HCT116 (cell line): ENCODE data around the gene MEIS1.

Experiments
- CTCF ChIP-seq, 3 experiments: fragments of 200-600 bp in 1 of 3; sonication (generic) in 1 of 3; IDR thresholded peaks in 2 of 3; conservative IDR thresholded peaks in 1 of 3; 2 replicates each; pipeline ENCODE4 v1.5.1; 2012 to 2017; ENCODE audit warnings: low read depth in 2 of 3, low read length in 2 of 3, antibody characterized with exemption in 1 of 3, borderline replicate concordance in 1 of 3, control low read depth in 1 of 3, mild to moderate bottlenecking in 1 of 3, mixed read lengths in 1 of 3, mixed run types in 1 of 3, moderate library complexity in 1 of 3; ENCODE audit not compliant: insufficient read depth in 1 of 3
- EZH2 ChIP-seq: fragments of 200-600 bp; sonication (generic); IDR thresholded peaks from 2 replicates; pipeline ENCODE4 v1.6.1; 2017; ENCODE audit warnings: antibody characterized with exemption, mixed run types
- MAX ChIP-seq: IDR thresholded peaks from 2 replicates; pipeline ENCODE4 v1.6.1; 2012
- POLR2A ChIP-seq: IDR thresholded peaks from 2 replicates; pipeline ENCODE4 v1.7.0; 2011; ENCODE audit warnings: borderline replicate concordance; ENCODE audit not compliant: insufficient read depth, insufficient read length; ENCODE audit errors: extremely low read depth
- REST ChIP-seq: IDR thresholded peaks from 2 replicates; pipeline ENCODE4 v1.6.1; 2012; ENCODE audit warnings: low read depth

- no peak for TF ChIP-seq EZH2
- no peak for TF ChIP-seq MAX
- TF ChIP-seq POLR2A = no peak
- no peak for TF ChIP-seq REST
- TF ChIP-seq CTCF (IDR thresholded peaks at IDR 0.05 in 2 of 3, conservative IDR thresholded peaks at IDR 0.05 in 1 of 3; ENCODE audit: borderline replicate concordance in 1 of 3, insufficient read depth in 1 of 3, low read depth in 2 of 3, low read length in 2 of 3) = no peak
These were observed 31.5 kb downstream of the MEIS1 start for GRCh38 chr2:66466433-66466832.
